ENCODE results near the gene TEX101.
"Not testable (repeated sequence)": the region's sequence is repeated elsewhere in the genome, so short reads cannot be mapped to it uniquely, and the experiment has no call there.

The TEX101 gene, protein sequence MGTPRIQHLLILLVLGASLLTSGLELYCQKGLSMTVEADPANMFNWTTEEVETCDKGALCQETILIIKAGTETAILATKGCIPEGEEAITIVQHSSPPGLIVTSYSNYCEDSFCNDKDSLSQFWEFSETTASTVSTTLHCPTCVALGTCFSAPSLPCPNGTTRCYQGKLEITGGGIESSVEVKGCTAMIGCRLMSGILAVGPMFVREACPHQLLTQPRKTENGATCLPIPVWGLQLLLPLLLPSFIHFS

GRCh38 chr19:43414554-43414953, at the start of gene TEX101:
TEX101 (plus strand) TSS chr19:43414890; CDS start chr19:43415920, 1,030 bp downstream.
- no peak within 1 kb of the TSS for H3K27ac ChIP-seq (ENCODE audit: low read depth, low read length)
- peaks cover 24% of the 10 kb centered on the region for H3K9me3 ChIP-seq (ENCODE audit: control insufficient read depth, insufficient read depth, low read depth, low read length)
- no peaks in the 10 kb centered on the region for H3K27me3 ChIP-seq (ENCODE audit: control insufficient read depth, insufficient read depth, low read length)
- H3K4me3 ChIP-seq (ENCODE audit: low read depth, low read length): no peak within 1 kb of the TSS
- H3K9ac ChIP-seq (ENCODE audit: low read length): no peak within 1 kb of the TSS
- no peaks in the 10 kb centered on the region for H3K4me1 ChIP-seq (ENCODE audit: control insufficient read depth, insufficient read depth, low read length)
- H3K36me3 ChIP-seq (ENCODE audit: control insufficient read depth, insufficient read depth, low read length): no peaks in the 10 kb centered on the region

DNA sequence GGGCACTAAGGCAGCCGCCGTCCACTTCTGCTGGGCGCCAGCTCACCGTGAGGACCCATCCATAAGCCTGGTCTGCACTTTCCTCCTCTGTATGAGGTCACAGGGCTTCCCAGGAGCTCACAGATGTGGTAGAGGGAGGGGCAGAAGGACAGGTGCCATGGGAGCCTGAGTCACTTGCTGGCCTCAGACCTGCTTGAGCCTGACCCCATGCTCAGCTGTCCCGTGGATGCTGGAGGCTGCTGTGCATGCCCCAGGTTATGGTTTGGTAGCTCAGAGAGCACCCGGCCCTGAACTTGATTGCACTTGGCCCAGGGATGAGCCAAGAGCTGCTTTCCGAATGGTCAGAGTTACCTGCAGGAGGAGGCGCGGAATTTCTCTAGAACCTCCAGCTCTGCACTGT, 49.0 kb upstream of the TEX101 start:
- H3K27me3 ChIP-seq (ENCODE audit: control insufficient read depth, insufficient read depth, low read length); H3K9ac ChIP-seq (ENCODE audit: low read length); H3K9me3 ChIP-seq (ENCODE audit: control insufficient read depth, insufficient read depth, low read depth, low read length); H3K27ac ChIP-seq (ENCODE audit: low read depth, low read length); H3K4me1 ChIP-seq (ENCODE audit: control insufficient read depth, insufficient read depth, low read length); H3K36me3 ChIP-seq (ENCODE audit: control insufficient read depth, insufficient read depth, low read length); H3K4me3 ChIP-seq (ENCODE audit: low read depth, low read length): not testable (repeated sequence)

GRCh38 chr19:43367822-43368221, 46.9 kb upstream of the TEX101 start:
- peaks cover 5% of the 10 kb centered on the region; the same call in 1 of the 2 replicates for H3K4me1 ChIP-seq (ENCODE audit: control insufficient read depth, insufficient read depth, low read length)
- no peak overlapping the region for H3K9ac ChIP-seq (ENCODE audit: low read length)
- no peak overlapping the region for H3K27ac ChIP-seq (ENCODE audit: low read depth, low read length)
- H3K4me3 ChIP-seq (ENCODE audit: low read depth, low read length): no peak overlapping the region
- no peaks in the 10 kb centered on the region for H3K9me3 ChIP-seq (ENCODE audit: control insufficient read depth, insufficient read depth, low read depth, low read length)
- no peaks in the 10 kb centered on the region for H3K36me3 ChIP-seq (ENCODE audit: control insufficient read depth, insufficient read depth, low read length)
- peaks cover 7% of the 10 kb centered on the region; the same call in 1 of the 2 replicates for H3K27me3 ChIP-seq (ENCODE audit: control insufficient read depth, insufficient read depth, low read length)

DNA sequence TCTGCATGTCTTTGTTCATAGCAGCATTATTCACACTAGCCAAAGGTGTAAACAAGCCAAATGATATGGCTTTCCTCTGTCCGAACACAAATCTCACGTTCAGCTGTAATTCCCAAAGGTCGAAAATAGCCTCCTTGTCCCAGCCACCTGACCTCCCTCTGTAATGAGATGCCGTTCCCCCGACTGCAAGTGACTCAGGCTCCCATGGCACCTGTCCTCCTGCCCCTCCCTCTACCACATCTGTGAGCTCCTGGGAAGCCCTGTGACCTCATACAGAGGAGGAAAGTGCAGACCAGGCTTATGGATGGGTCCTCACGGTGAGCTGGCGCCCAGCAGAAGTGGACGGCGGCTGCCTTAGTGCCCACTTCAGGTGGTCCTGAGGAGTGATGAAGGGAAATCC, 45.8 kb upstream of the TEX101 start:
- not testable (repeated sequence) for H3K9ac ChIP-seq (ENCODE audit: low read length); H3K9me3 ChIP-seq (ENCODE audit: control insufficient read depth, insufficient read depth, low read depth, low read length); H3K27ac ChIP-seq (ENCODE audit: low read depth, low read length); H3K4me1 ChIP-seq (ENCODE audit: control insufficient read depth, insufficient read depth, low read length); H3K36me3 ChIP-seq (ENCODE audit: control insufficient read depth, insufficient read depth, low read length); H3K27me3 ChIP-seq (ENCODE audit: control insufficient read depth, insufficient read depth, low read length); H3K4me3 ChIP-seq (ENCODE audit: low read depth, low read length)

- no peak overlapping the region for H3K9ac ChIP-seq (ENCODE audit: low read length)
- H3K36me3 ChIP-seq (ENCODE audit: control insufficient read depth, insufficient read depth, low read length): no peaks in the 10 kb centered on the region
- no peak overlapping the region for H3K27ac ChIP-seq (ENCODE audit: low read depth, low read length)
- H3K27me3 ChIP-seq (ENCODE audit: control insufficient read depth, insufficient read depth, low read length): peaks cover 7% of the 10 kb centered on the region; the same call in 1 of the 2 replicates
- 0 out of 2 replicates have a peak, but pooled peaks cover 3% of the 10 kb centered on the region for H3K4me1 ChIP-seq (ENCODE audit: control insufficient read depth, insufficient read depth, low read length)
- no peak overlapping the region for H3K4me3 ChIP-seq (ENCODE audit: low read depth, low read length)
- no peaks in the 10 kb centered on the region for H3K9me3 ChIP-seq (ENCODE audit: control insufficient read depth, insufficient read depth, low read depth, low read length)
Measured at GRCh38 chr19:43371909-43372308, 42.8 kb upstream of the TEX101 start.

DNA sequence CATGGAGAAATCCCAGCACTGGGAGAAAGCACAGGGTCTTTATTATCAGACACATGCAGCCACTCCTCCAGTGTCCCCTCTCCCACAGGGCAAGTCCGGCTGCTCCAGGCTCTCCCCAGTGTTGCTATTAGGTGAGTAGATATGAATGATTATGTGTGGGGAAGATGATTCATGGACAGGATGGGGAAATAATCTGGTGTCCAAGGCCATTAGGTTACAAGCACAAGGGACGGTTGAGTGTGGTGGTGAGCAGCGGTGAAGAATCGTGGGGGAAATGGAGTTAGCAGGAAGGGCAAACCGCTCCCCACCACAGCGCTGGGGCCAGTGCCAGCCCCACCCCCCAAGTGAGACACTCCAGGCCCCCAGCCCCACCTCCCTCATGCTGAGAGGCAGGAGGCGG, 42.2 kb upstream of the TEX101 start:
- Histone ChIP-seq H3K27ac (ENCODE audit: low read depth, low read length) (no peak overlapping the region), H3K4me3 (ENCODE audit: low read depth, low read length) (no peak overlapping the region), H3K36me3 (ENCODE audit: control insufficient read depth, insufficient read depth, low read length) (no peaks in the 10 kb centered on the region), H3K27me3 (ENCODE audit: control insufficient read depth, insufficient read depth, low read length) (peaks cover 7% of the 10 kb centered on the region; the same call in 1 of the 2 replicates), H3K9me3 (ENCODE audit: control insufficient read depth, insufficient read depth, low read depth, low read length) (no peaks in the 10 kb centered on the region), H3K4me1 (ENCODE audit: control insufficient read depth, insufficient read depth, low read length) (0 out of 2 replicates have a peak, but pooled peaks cover 3% of the 10 kb centered on the region), H3K9ac (ENCODE audit: low read length) (no peak overlapping the region)

GRCh38 chr19:43377624-43378023, 37.1 kb upstream of the TEX101 start:
- H3K9ac ChIP-seq (ENCODE audit: low read length); H3K4me1 ChIP-seq (ENCODE audit: control insufficient read depth, insufficient read depth, low read length): not testable (repeated sequence)

GRCh38 chr19:43380008-43380407, 34.7 kb upstream of the TEX101 start:
- Histone ChIP-seq H3K9ac (ENCODE audit: low read length) (no peak overlapping the region), H3K9me3 (ENCODE audit: control insufficient read depth, insufficient read depth, low read depth, low read length) (no peaks in the 10 kb centered on the region), H3K36me3 (ENCODE audit: control insufficient read depth, insufficient read depth, low read length) (no peaks in the 10 kb centered on the region), H3K4me1 (ENCODE audit: control insufficient read depth, insufficient read depth, low read length) (no peaks in the 10 kb centered on the region), H3K27me3 (ENCODE audit: control insufficient read depth, insufficient read depth, low read length) (no peaks in the 10 kb centered on the region), H3K4me3 (ENCODE audit: low read depth, low read length) (no peak overlapping the region), H3K27ac (ENCODE audit: low read depth, low read length) (no peak overlapping the region)

More at GRCh38 chr19:43377624-43378023, 37.1 kb upstream of the TEX101 start:
- H3K27ac ChIP-seq (ENCODE audit: low read depth, low read length); H3K9me3 ChIP-seq (ENCODE audit: control insufficient read depth, insufficient read depth, low read depth, low read length); H3K36me3 ChIP-seq (ENCODE audit: control insufficient read depth, insufficient read depth, low read length); H3K4me3 ChIP-seq (ENCODE audit: low read depth, low read length); H3K27me3 ChIP-seq (ENCODE audit: control insufficient read depth, insufficient read depth, low read length): not testable (repeated sequence)

DNA sequence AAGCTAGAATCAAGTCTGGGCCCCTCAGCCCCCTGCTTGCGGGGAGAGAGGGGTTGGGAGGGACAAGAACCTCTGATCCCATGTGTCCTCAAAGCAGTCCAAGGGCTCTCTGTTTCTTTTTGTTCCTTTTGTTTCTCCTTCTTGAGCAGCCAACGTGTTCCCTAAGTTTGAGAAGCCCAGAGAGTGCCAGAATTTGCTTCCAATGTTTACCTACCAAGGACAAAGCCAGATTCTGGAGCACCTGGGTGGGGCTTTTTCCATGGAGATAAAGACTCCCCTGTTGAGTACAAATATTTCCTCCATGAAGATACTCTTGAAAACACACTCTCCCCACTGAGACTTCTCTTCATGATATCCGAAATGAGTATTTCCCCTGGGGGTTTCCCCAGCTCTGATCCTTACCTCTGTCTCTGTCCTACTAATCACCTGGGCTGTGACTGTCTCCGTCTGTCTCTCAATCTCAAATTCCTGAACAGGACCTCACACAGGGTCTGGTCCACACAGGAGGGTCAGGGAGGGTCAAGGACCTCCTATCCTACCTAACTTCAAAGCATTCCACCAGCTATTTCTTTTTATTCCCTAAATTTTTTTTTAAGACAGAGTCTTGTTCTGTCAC, 33.8 kb upstream of the TEX101 start:
- H3K36me3 ChIP-seq (ENCODE audit: control insufficient read depth, insufficient read depth, low read length): no peaks in the 10 kb centered on the region
- H3K9me3 ChIP-seq (ENCODE audit: control insufficient read depth, insufficient read depth, low read depth, low read length): 0 out of 2 replicates have a peak, but pooled peaks cover 3% of the 10 kb centered on the region
- no peak overlapping the region for H3K4me3 ChIP-seq (ENCODE audit: low read depth, low read length)

GRCh38 chr19:43382586-43383216, 32.0 kb upstream of the TEX101 start:
- not testable (repeated sequence) for H3K36me3 ChIP-seq (ENCODE audit: control insufficient read depth, insufficient read depth, low read length); H3K4me3 ChIP-seq (ENCODE audit: low read depth, low read length); H3K9ac ChIP-seq (ENCODE audit: low read length); H3K9me3 ChIP-seq (ENCODE audit: control insufficient read depth, insufficient read depth, low read depth, low read length); H3K4me1 ChIP-seq (ENCODE audit: control insufficient read depth, insufficient read depth, low read length); H3K27me3 ChIP-seq (ENCODE audit: control insufficient read depth, insufficient read depth, low read length); H3K27ac ChIP-seq (ENCODE audit: low read depth, low read length)

More for the DNA sequence above, 33.8 kb upstream of the TEX101 start:
- H3K27me3 ChIP-seq (ENCODE audit: control insufficient read depth, insufficient read depth, low read length): no peaks in the 10 kb centered on the region
- no peak overlapping the region for H3K27ac ChIP-seq (ENCODE audit: low read depth, low read length)
- H3K9ac ChIP-seq (ENCODE audit: low read length): no peak overlapping the region
- no peaks in the 10 kb centered on the region for H3K4me1 ChIP-seq (ENCODE audit: control insufficient read depth, insufficient read depth, low read length)

- H3K27ac ChIP-seq (ENCODE audit: low read depth, low read length); H3K4me1 ChIP-seq (ENCODE audit: control insufficient read depth, insufficient read depth, low read length); H3K9me3 ChIP-seq (ENCODE audit: control insufficient read depth, insufficient read depth, low read depth, low read length); H3K4me3 ChIP-seq (ENCODE audit: low read depth, low read length); H3K9ac ChIP-seq (ENCODE audit: low read length); H3K36me3 ChIP-seq (ENCODE audit: control insufficient read depth, insufficient read depth, low read length); H3K27me3 ChIP-seq (ENCODE audit: control insufficient read depth, insufficient read depth, low read length): not testable (repeated sequence)
Measured at GRCh38 chr19:43383254-43383653, 31.4 kb upstream of the TEX101 start.

Measured in HUES6 (cell line).